Esophagus squamous epithelium (tissue), 4 donors: Measurements from ENCODE around the gene TBC1D32.

Source experiments
- POLR2A ChIP-seq, 4 donors: fragments of 450-650 bp; IDR thresholded peaks; one replicate each; pipeline ENCODE4 v1.6.1; 2017; ENCODE audit warnings: antibody characterized with exemption in 4 of 4, mild to moderate bottlenecking in 4 of 4, moderate library complexity in 3 of 4
- TF ChIP-seq, protein P1 (sequence below), 6 experiments: fragments of 450-650 bp in 4 of 6; fragments of 200-600 bp in 2 of 6; sonication (generic) in 2 of 6; IDR thresholded peaks; one replicate each; pipeline ENCODE4 v1.5.1; 2016 to 2019; ENCODE audit warnings: antibody characterized with exemption in 6 of 6, mild to moderate bottlenecking in 4 of 6, moderate library complexity in 4 of 6

DNA sequence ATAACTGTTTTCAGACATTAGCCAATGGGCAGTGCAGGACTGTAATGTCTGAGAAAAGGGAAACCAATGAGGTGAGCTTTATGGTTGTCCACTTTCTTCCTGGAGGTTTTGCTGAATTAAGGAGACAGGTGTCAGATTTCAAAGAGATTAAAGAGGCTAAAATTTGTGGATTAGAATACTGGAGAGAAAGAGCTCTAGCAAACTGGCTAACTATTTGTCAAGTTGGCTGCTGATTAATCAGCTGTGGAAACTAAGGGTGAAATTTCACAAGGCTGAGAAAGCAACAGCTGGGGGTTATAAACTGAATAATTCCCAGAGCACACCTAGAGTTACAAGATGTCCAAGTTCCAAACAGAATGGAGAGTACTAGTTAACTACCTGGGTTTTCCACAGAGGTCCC is 198.9 kb downstream of the TBC1D32 start:
- TF ChIP-seq, protein P1, sequence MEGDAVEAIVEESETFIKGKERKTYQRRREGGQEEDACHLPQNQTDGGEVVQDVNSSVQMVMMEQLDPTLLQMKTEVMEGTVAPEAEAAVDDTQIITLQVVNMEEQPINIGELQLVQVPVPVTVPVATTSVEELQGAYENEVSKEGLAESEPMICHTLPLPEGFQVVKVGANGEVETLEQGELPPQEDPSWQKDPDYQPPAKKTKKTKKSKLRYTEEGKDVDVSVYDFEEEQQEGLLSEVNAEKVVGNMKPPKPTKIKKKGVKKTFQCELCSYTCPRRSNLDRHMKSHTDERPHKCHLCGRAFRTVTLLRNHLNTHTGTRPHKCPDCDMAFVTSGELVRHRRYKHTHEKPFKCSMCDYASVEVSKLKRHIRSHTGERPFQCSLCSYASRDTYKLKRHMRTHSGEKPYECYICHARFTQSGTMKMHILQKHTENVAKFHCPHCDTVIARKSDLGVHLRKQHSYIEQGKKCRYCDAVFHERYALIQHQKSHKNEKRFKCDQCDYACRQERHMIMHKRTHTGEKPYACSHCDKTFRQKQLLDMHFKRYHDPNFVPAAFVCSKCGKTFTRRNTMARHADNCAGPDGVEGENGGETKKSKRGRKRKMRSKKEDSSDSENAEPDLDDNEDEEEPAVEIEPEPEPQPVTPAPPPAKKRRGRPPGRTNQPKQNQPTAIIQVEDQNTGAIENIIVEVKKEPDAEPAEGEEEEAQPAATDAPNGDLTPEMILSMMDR (IDR thresholded peaks at IDR 0.05): no peak
- TF ChIP-seq POLR2A (IDR thresholded peaks at IDR 0.05): no peak
